GM12874 (cell line): Measurements from ENCODE around the gene H3-3A.

Experiments used
- CTCF ChIP-seq: IDR thresholded peaks from 2 replicates; pipeline ENCODE4 v1.5.1; 2011; ENCODE audit warnings: low read depth, mild to moderate bottlenecking, control low read depth, low read length, moderate library complexity; ENCODE audit not compliant: insufficient read depth

Gene H3-3A

DNA sequence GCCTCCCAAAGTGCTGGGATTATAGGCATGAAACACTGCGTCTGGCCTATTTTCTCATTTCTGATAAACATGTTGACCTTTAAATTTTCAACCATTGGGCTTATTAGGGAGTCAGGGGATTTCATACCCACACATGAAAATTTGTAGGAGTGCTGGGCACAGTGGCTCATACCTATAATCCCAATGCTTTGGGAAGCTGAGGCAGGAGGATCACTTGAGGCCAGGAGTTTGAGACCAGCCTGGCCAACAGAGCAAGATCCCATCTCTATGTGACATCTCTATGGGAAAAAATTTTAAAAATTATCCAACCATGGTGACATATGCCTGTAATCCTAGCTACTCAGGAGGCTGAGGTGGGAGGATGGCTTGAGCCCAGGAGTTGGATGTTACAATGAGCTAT lies 10.5 kb upstream of the H3-3A start:
- TF ChIP-seq CTCF, result no peak

DNA sequence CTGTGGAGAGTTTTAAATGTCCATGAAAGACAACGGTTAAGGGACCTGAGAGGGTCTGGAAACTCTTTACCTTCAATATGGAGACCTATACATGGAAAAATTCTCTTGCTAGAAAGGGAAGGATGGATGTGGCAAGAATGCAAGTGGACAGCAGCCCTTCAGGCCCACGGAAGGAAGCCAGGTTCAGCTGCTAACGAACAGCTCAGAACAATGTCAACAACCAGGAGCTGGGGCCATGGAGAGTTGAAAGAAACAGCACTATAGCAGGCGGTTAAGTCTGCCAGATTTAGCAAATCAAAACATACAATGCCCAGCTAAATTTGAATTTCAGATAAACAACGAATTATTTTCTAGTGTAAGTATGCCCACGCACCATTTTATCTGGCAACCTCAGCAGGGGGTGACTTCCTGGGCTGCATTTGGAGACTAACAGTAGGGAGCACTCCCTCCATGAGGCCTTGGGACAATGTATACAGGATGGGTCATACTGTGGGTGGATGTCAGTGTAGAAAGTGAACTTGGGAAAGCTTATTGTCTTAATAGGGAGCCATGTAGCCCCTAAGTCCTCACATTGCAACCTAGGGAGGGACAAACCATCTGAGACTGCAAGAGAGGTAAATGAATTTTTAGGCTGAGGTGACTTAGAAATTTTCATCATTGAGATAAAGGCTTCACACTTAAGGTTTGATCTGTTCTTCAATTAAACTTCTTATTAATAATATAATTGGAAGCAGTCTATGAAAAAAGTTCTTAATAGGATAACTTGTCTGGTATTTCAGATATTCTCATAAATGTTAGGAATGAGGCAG lies 7.8 kb upstream of the H3-3A start:
- TF ChIP-seq CTCF, result no peak

DNA sequence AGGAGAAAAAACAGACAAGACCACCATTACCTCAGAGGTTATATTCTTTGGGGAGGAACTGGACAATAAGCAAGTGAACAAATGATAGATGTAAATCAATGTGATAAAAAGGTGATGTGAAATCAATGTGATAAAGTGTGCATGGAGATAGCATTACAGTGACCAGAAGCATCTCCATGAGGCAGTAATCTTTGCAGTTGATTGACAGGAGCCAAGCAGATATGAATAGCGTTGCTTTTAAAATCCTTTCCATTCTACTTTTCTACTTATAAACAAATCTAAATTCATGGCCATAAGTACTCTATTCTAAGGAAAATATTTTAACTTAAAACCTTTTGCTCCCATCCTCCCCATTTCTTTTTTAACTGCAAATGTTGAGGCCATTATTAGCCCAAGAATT lies 2.8 kb upstream of the H3-3A start:
- no peak for TF ChIP-seq CTCF

DNA sequence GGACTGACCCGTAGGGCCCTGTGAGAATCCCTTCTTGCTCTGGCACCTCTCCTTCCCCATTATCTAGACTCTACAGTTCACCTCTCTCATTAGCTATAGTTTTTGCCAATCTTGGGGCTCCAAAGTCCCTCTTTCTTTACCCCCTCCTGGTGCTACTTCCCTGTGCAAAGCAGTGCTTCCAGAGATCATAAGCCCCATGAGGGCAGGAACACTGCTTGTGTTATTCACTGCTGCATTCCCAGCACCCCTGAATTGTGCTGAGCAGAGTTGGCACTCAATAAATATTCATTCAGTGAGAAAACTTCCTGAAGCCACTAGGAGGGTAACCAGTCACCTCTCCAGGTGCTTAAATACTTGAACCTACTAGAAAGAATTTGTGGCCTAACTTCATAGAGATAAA lies 2.1 kb upstream of the H3-3A start:
- no peak for TF ChIP-seq CTCF

DNA sequence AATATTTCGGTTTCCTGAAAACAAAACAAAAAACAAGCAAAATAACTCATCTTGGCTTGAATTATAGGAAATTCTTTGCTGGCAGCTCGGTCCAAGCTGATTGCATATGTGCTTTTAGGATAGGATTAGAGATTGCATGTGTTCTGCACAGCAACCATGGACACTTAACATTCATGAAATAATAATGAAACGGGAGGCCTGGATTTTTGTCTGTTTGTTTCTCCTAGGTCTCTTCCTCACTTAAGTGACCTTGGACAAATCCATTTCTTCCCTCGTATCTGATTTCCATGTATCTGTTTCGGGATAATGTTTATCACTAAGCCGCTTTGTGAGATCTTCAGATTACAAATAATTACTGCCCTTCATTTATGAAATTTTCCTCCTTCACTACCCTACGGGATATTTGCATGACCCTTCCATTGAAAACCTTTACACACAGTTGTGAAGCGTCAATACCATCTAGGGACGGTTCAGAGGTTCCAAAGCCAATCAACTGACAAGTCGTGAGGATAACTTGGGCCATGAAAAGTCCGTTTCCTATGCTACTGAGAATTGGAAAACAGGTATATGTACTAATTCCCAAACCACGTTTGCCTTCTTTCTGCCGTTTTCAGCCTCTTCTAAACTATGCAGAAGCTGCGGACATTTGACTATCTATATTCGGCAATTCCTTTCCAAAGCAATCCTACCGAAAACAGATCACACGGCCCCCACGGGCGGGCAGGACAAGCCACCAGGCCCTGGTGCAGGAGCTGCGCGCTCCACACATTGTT lies 1.3 kb upstream of the H3-3A start:
- TF ChIP-seq CTCF, result no peak

- no peak for TF ChIP-seq CTCF
Observed at GRCh38 chr1:226061841-226062557, 517 bp upstream of the H3-3A start.
